Measurements from ENCODE around the gene ZRANB3. TPM values are rescaled to one million over a fixed set of nuclear protein-coding genes. Genes with fewer than 3 reads are reported as not detected.

The ZRANB3 gene
- total RNA-seq, 4 donors from 2014 or later = 2.8 to 6.9 (median 6.0) TPM

DNA sequence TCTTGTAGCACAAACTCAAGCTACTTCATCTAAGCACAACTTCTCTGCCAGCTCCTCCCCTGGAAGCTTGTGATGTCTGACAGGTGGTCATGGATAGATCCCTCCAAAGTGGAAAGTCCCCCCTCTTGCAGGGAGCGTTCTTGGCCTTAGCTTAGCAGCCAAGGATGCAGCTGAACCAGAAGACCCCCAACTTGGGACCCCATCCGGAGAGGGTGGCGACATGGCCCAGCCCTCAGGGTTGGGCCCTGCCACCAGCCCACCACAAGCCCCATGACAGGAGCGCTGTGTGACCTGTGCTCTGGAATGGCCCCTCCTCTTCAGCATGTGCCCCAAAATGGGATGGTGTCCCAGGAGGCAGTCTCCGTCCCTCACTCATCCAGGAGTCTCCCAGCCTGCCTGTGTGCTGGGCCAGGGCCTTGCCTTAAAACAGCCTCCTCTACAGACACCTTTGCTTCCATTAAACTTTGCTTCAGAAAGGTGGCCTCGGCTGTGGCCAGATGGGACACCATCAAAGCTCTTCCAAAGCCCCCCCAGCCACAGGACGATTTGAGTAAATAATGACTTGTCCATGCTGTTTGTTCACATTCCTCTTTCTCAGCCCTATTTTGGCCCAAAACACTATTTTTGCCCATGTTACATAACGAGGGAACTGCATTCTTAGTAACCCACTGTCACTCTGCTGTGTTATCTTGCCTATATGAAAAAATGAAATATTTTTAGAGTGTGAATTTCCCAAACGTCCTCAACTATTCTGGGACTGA, 356.8 kb downstream of the ZRANB3 start:
- H3K27me3 ChIP-seq = no peaks in the 10 kb centered on the region
- no peak for DNase-seq (ENCODE audit: low spot score in 2 of 2)
- TF ChIP-seq POLR2A (IDR thresholded peaks at IDR 0.05) (no peak), POLR2AphosphoS5 (IDR thresholded peaks at IDR 0.05) (no peak)
- 83% methylated on average over 6 of the region's 9 CpGs for WGBS
- no peak overlapping the region for H3K27ac ChIP-seq
- H3K36me3 ChIP-seq = peaks cover 37% of the 10 kb centered on the region
- H3K9me3 ChIP-seq = peaks cover 4% of the 10 kb centered on the region
- no peak overlapping the region for H3K4me3 ChIP-seq
- no peaks in the 10 kb centered on the region for H3K4me1 ChIP-seq

DNA sequence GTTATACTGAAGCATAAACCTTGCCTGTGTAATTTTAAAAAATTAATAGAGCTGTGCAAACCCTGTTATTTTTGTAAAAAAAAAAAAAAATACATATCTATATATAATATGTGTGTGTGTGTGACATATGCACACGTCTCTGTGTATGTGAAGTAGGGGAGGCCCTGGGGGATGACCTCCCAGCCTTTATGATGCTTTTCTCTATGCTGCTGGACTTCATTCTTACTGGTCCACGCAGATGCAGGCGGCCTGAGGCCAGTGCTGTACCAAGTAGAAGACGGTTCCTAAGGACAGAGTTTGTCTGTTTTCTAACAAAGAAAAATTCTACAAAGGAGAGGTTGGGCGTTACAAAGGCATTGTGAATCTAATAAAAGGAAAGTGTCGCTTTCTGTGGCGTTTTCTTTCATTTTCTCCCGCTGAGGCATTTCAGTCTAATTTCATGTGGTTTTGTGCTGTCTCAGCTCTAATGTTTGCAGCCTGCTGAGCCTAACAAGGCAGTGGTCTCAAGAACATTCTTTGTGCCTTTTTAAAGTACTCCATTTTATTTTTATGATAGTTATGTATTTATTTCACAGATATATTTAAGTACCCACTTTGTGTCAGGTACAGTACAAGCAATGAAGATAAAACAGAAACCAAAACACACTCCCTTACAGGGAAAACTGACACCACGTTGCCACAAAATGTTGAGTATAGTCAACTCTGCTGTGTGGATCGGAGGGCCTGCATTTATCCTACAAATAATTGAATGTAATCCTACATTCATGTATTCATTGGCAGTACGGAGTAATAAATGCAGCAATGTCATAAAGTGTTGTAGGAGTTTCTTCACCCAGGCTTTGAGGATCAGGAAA, 360.9 kb downstream of the ZRANB3 start:
- Histone ChIP-seq H3K4me3 (no peak overlapping the region), H3K27me3 (no peaks in the 10 kb centered on the region), H3K4me1 (no peaks in the 10 kb centered on the region), H3K36me3 (peaks cover 68% of the 10 kb centered on the region), H3K27ac (no peak overlapping the region), H3K9me3 (no peaks in the 10 kb centered on the region)
- 97% methylated on average over 11 of the region's 11 CpGs for WGBS
- no peak for DNase-seq (ENCODE audit: low spot score in 2 of 2)
- TF ChIP-seq POLR2AphosphoS5 (IDR thresholded peaks at IDR 0.05) = no peak
- TF ChIP-seq, protein P1, sequence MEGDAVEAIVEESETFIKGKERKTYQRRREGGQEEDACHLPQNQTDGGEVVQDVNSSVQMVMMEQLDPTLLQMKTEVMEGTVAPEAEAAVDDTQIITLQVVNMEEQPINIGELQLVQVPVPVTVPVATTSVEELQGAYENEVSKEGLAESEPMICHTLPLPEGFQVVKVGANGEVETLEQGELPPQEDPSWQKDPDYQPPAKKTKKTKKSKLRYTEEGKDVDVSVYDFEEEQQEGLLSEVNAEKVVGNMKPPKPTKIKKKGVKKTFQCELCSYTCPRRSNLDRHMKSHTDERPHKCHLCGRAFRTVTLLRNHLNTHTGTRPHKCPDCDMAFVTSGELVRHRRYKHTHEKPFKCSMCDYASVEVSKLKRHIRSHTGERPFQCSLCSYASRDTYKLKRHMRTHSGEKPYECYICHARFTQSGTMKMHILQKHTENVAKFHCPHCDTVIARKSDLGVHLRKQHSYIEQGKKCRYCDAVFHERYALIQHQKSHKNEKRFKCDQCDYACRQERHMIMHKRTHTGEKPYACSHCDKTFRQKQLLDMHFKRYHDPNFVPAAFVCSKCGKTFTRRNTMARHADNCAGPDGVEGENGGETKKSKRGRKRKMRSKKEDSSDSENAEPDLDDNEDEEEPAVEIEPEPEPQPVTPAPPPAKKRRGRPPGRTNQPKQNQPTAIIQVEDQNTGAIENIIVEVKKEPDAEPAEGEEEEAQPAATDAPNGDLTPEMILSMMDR (IDR thresholded peaks at IDR 0.05) = no peak
- no peak for TF ChIP-seq POLR2A (IDR thresholded peaks at IDR 0.05)
- no peak for TF ChIP-seq EP300 (IDR thresholded peaks at IDR 0.05)

DNA sequence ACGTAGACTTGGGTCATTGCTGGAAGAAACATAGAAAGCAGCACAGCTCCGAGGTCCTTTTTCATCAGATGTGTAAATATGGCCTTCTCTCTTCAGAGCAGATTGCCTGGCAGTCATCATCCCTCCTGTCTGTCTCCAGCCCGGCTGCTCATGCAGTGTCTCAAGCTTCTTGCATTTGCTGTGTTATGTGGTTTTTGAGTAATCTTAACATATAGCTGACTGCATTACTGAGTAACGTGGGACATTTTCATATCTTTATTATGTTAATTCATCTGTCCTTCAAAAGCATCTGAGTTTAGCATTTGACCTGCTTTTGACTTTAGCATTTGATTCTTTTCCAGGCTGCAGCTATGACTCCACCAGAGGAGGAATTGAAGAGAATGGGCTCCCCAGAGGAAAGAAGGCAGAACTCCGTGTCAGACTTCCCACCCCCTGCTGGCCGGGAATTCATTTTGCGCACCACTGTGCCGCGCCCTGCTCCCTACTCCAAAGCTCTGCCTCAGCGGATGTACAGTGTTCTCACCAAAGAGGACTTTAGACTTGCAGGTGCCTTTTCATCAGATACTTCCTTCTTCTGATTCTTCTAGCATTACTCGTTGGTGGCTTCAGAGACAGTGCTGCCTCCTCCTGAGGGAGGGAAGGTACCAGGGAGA, 362.7 kb downstream of the ZRANB3 start:
- Histone ChIP-seq H3K4me1 (no peaks in the 10 kb centered on the region), H3K27ac (no peak overlapping the region), H3K9me3 (no peaks in the 10 kb centered on the region), H3K4me3 (no peak overlapping the region), H3K36me3 (peaks cover 81% of the 10 kb centered on the region), H3K27me3 (no peaks in the 10 kb centered on the region)
- WGBS = 91% methylated on average over 11 of the region's 11 CpGs
- DNase-seq (ENCODE audit: low spot score in 2 of 2) = no peak
- no peak for TF ChIP-seq POLR2A (IDR thresholded peaks at IDR 0.05)
- no peak for TF ChIP-seq EP300 (IDR thresholded peaks at IDR 0.05)
- no peak for TF ChIP-seq POLR2AphosphoS5 (IDR thresholded peaks at IDR 0.05)
- TF ChIP-seq, protein P1 (IDR thresholded peaks at IDR 0.05) = no peak

DNA sequence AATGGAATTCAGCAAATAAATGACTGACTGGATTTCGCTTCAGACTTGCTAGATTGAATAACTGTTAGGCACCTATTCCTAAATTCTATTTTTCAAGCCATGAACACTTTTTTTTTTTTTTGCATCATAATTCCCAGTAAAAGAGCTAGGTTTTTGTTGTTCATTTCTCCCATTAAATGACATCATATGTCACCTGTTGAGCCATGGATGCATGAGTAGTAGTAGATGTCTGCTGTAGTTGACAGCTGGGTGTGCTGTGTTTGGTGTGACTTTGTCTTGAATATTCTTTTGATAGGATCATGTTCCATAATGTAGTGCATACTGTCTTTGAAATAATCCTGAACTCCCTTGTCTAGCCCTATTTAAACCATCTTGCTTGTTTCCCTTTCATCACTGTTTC, 363.7 kb downstream of the ZRANB3 start:
- 100% methylated on average over 1 of the region's 1 CpG for WGBS
- Histone ChIP-seq H3K27ac (no peak overlapping the region), H3K4me1 (no peaks in the 10 kb centered on the region), H3K36me3 (peaks cover 85% of the 10 kb centered on the region), H3K4me3 (no peak overlapping the region), H3K27me3 (no peaks in the 10 kb centered on the region), H3K9me3 (no peaks in the 10 kb centered on the region)
- TF ChIP-seq, protein P1 (IDR thresholded peaks at IDR 0.05) = no peak
- DNase-seq (ENCODE audit: low spot score in 2 of 2) = no peak

DNA sequence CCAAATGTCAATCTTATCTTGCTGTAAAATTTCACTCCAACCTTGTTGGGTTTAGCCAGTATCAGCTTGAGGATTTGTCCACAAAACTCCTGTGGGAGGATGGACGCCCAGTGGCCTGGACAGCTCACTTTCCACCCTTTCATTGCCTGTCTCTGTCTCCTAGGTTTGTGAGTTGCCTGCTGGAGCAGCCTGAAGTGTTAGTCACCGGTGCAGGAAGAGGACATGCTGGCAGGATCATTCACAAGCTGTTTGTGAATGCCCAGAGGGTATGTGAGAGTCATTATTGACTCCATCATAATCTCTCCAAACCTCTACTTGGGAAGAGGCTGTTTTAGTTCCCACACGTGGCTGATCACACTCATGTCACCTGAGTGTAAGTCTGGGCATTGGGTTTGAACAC, 366.6 kb downstream of the ZRANB3 start:
- Histone ChIP-seq H3K27me3 (no peaks in the 10 kb centered on the region), H3K36me3 (peaks cover 74% of the 10 kb centered on the region), H3K4me3 (no peak overlapping the region), H3K4me1 (no peaks in the 10 kb centered on the region), H3K27ac (no peak overlapping the region), H3K9me3 (no peaks in the 10 kb centered on the region)
- no peak for TF ChIP-seq POLR2AphosphoS5 (IDR thresholded peaks at IDR 0.05)
- no peak for TF ChIP-seq POLR2A (IDR thresholded peaks at IDR 0.05)
- TF ChIP-seq, protein P1 (IDR thresholded peaks at IDR 0.05) = no peak
- no peak for TF ChIP-seq EP300 (IDR thresholded peaks at IDR 0.05)
- 42% methylated on average over 3 of the region's 3 CpGs for WGBS
- DNase-seq (ENCODE audit: low spot score in 2 of 2) = no peak

All from suprapubic skin (tissue), 4 donors.